AG09319 (cell line): Measurements from ENCODE around the gene PDCD4.

Source experiments
- DNase-seq: peaks from one replicate; pipeline ENCODE4 v3.0.0-alpha.2; 2010; ENCODE audit warnings: low read depth; ENCODE audit errors: extremely low read depth
- TF ChIP-seq, protein P1 (sequence below): IDR thresholded peaks from 2 replicates; pipeline ENCODE4 v1.5.1; 2011; ENCODE audit warnings: low read depth, mild to moderate bottlenecking, inconsistent platforms, low read length, moderate library complexity

PDCD4 gene

GRCh38 chr10:110871298-110872084 is at the start of gene PDCD4:
TSS of gene PDCD4 (plus strand) at chr10:110871928. CDS start at chr10:110876028, 4,100 bp downstream.
- peak; percentile 97 for DNase-seq

DNA sequence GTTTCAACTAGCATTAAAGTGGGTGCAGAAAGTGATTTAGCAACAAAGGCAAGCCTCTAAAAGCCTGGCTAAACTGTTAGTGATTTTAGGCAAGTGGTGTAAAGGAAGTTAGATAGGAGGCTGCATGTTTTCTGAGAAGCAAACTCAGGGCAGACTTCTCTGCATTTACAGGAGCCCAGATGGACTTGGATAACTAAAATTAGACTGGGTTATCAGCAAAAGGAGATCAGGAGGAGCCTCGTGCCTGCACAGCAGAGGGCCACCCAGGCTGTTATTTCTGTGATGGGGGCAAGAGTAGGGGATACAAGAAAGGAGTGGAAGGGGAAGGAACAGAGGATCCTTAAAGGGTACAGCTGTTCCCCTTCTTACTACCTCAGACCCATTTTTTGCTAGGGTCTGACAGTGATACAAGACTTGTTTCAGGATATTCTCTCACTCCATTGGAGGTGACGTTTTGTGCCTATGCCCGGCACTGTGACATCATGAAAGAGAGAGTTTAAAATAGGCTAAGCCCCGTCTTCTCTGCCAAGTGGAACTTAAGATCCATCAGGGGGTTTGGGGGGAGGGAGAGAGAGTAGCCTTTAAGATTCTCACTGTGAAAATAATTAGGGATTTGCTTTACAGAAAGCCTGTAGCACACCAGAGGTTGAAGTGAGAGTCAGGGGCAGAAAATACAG is 49.6 kb upstream of the PDCD4 start:
- no peak for DNase-seq
- TF ChIP-seq, protein P1, sequence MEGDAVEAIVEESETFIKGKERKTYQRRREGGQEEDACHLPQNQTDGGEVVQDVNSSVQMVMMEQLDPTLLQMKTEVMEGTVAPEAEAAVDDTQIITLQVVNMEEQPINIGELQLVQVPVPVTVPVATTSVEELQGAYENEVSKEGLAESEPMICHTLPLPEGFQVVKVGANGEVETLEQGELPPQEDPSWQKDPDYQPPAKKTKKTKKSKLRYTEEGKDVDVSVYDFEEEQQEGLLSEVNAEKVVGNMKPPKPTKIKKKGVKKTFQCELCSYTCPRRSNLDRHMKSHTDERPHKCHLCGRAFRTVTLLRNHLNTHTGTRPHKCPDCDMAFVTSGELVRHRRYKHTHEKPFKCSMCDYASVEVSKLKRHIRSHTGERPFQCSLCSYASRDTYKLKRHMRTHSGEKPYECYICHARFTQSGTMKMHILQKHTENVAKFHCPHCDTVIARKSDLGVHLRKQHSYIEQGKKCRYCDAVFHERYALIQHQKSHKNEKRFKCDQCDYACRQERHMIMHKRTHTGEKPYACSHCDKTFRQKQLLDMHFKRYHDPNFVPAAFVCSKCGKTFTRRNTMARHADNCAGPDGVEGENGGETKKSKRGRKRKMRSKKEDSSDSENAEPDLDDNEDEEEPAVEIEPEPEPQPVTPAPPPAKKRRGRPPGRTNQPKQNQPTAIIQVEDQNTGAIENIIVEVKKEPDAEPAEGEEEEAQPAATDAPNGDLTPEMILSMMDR, result no peak

More at GRCh38 chr10:110871298-110872084, at the start of gene PDCD4:
- TF ChIP-seq, protein P1, result no peak

DNA sequence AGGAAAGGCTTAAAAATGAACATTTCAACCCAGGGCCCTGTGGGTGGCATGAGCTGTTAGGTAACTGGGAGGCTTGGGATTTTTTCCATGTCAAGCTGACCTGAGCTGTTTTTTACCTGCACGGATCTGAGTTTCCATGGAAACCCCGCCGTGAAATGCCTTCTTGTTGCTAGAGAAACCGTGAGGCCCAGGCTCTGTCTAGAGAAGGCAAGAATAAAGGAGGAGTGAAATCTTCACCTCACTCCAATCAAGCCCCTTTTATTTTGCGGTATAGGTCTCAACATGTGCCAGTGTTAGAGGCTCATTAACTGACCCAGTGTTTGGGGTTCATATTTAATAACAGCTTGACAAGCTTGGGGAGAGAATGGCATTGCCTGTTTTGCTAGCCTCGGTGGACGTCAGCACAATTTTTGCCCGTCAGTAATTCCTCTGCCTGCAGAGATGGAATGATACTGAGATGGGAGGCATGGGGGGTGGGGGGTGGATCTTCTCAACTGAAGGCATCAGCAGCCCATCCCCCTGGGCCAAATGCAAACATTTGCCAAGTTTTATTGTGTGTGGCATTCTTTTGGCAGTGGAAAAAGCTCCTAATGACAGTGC is 48.9 kb upstream of the PDCD4 start:
- no peak for DNase-seq

GRCh38 chr10:110824152-110824441 is 47.6 kb upstream of the PDCD4 start:
- TF ChIP-seq, protein P1, result no peak

More for the DNA sequence above, 48.9 kb upstream of the PDCD4 start:
- TF ChIP-seq, protein P1, result no peak

DNA sequence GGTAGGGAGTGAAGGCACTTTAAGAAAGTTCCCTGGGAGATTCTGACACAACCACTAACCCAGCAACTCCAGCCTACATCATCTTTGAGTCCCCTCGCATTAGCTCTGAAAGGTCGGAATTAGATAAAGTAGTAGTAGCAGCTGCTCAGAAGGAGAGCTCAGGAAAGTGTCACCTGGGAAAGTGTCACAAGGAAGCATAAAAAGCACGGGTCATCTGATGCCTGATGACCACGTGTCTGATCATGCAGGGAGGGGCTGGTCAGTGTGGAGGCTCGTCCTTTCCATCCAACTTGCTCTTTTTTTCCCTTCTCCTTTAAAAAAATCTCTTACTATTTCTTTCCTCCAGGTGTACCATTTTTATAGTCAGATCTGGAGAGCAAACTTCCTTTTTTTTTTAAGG is 47.1 kb upstream of the PDCD4 start:
- TF ChIP-seq, protein P1, result no peak

More at GRCh38 chr10:110824152-110824441, 47.6 kb upstream of the PDCD4 start:
- DNase-seq, result no peak

DNA sequence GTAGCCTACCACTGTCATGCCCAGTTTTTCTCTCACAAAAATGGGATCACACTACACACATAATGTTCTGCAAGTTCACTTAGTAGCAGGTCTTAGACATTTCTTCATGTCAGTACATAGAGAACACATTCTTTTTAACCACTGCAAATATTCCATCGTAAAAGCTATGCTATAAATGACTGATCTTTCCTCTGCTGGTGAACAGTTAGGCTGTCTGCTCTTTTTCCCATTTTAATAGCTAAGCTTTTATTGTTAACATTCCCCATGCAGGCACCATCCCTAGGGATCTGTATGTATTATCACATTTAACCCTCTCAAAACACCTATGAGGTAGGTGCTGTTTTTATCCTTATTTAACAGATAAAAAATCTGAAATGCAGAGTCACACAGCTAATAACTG is 46.2 kb upstream of the PDCD4 start:
- no peak for DNase-seq
- TF ChIP-seq, protein P1, result no peak

More for the DNA sequence above, 47.1 kb upstream of the PDCD4 start:
- DNase-seq, result no peak

- TF ChIP-seq, protein P1, result no peak
- DNase-seq, result no peak
These were observed 44.3 kb upstream of the PDCD4 start for GRCh38 chr10:110827410-110827809.
